Measurements from ENCODE around the gene NDUFB6. TPM values are rescaled to one million over a fixed set of nuclear protein-coding genes. Genes with fewer than 3 reads are reported as not detected.
"Not testable (repeated sequence)": the region's sequence is repeated elsewhere in the genome, so short reads cannot be mapped to it uniquely, and the experiment has no call there.

NDUFB6 gene
- total RNA-seq: 10 to 100 TPM; 59.6 to 75.4 (median 64.3) TPM
- 10 to 100 TPM; 81.3 to 90.8 (median 88.5) TPM for polyA plus RNA-seq
- long read RNA-seq, donor 1, transcript NDUFB6-203 (4 exons, 1,366 nt): major isoform, 61 of 63 reads
- long read RNA-seq, donor 1, partial matches to known transcripts: 1 of 63 reads
- long read RNA-seq, donor 1, other reads (novel, unspliced or antisense): 0 of 63 reads
- long read RNA-seq, donor 2, transcript NDUFB6-201 (3 exons, 666 nt): minor isoform, 5 of 82 reads
- long read RNA-seq, donor 2, transcript NDUFB6-203 (4 exons, 1,366 nt): major isoform, 72 of 82 reads
- long read RNA-seq, donor 2, partial matches to known transcripts: 0 of 82 reads
- long read RNA-seq, donor 2, other reads (novel, unspliced or antisense): 4 of 82 reads

GRCh38 chr9:32572900-32573523 is at the start of gene NDUFB6:
Gene NDUFB6, minus strand, starts transcription at chr9:32573159. Its CDS starts 99 bp downstream, at chr9:32573060.
- peak within 1 kb of the TSS; percentile 92 for H3K27ac ChIP-seq
- WGBS, 3 donors: 0% methylated on average over 36 of the region's 36 CpGs
- peaks cover 19% of the 10 kb centered on the region for H3K4me1 ChIP-seq
- intact Hi-C loops (cut with DNase I): loop anchor here (1.0 kb wide), 1 partner anchor 189 kb away; the partner anchor contains the start of gene ACO1 (in 2 of the 2)
- ATAC-seq (peak; percentile 97 to 99 (median 98)), DNase-seq (peak; percentile 93 to 96)
- no peaks in the 10 kb centered on the region for H3K27me3 ChIP-seq (ENCODE audit: insufficient read depth in 3 of 3, low read length in 2 of 3)
- no peak for TF ChIP-seq CTCF (IDR thresholded peaks at IDR 0.05)
- peaks cover 2 to 12% of the 10 kb centered on the region in 2 donors for H3K36me3 ChIP-seq (ENCODE audit: insufficient read depth in 1 of 2, low read depth in 1 of 2)
- no peaks in the 10 kb centered on the region for H3K9me3 ChIP-seq
- H3K4me3 ChIP-seq: peak within 1 kb of the TSS; percentile 91

GRCh38 chr9:32618261-32618660 is 45.3 kb upstream of the NDUFB6 start:
- 60 to 70% (median 68%) methylated on average over 5 of the region's 5 CpGs for WGBS, 3 donors
- Histone ChIP-seq H3K4me1 (no peaks in the 10 kb centered on the region), H3K27ac (no peak overlapping the region), H3K36me3 (ENCODE audit: insufficient read depth in 1 of 2, low read depth in 1 of 2) (no peaks in the 10 kb centered on the region), H3K27me3 (ENCODE audit: insufficient read depth in 3 of 3, low read length in 2 of 3) (no peaks in the 10 kb centered on the region), H3K9me3 (no peaks in the 10 kb centered on the region), H3K4me3 (no peak overlapping the region)
- TF ChIP-seq CTCF (IDR thresholded peaks at IDR 0.05): no peak
- no peak for ATAC-seq
- intact Hi-C loops (cut with DNase I): no loop called here
- no peak for DNase-seq

GRCh38 chr9:32606811-32607210 is 33.9 kb upstream of the NDUFB6 start:
- no peaks in the 10 kb centered on the region for H3K36me3 ChIP-seq (ENCODE audit: insufficient read depth in 1 of 2, low read depth in 1 of 2)
- no peaks in the 10 kb centered on the region for H3K9me3 ChIP-seq
- H3K27ac ChIP-seq: no peak overlapping the region
- H3K27me3 ChIP-seq (ENCODE audit: insufficient read depth in 3 of 3, low read length in 2 of 3): peaks cover 0 to 3% (median 2%) of the 10 kb centered on the region in 3 donors
- no peak overlapping the region for H3K4me3 ChIP-seq
- H3K4me1 ChIP-seq: no peaks in the 10 kb centered on the region
- ATAC-seq (no peak), DNase-seq (no peak)
- intact Hi-C loops (cut with DNase I): no loop called here
- no peak for TF ChIP-seq CTCF (IDR thresholded peaks at IDR 0.05)
- WGBS, 3 donors: 71 to 84% (median 74%) methylated on average over 2 of the region's 2 CpGs

GRCh38 chr9:32603914-32604852 is 31.2 kb upstream of the NDUFB6 start:
- Histone ChIP-seq H3K27ac (no peak overlapping the region), H3K4me3 (no peak overlapping the region), H3K27me3 (ENCODE audit: insufficient read depth in 3 of 3, low read length in 2 of 3) (peaks cover 0 to 3% (median 2%) of the 10 kb centered on the region in 3 donors), H3K9me3 (no peaks in the 10 kb centered on the region), H3K36me3 (ENCODE audit: insufficient read depth in 1 of 2, low read depth in 1 of 2) (no peaks in the 10 kb centered on the region), H3K4me1 (no peaks in the 10 kb centered on the region)
- WGBS, 3 donors: 65 to 66% (median 66%) methylated on average over 12 of the region's 12 CpGs
- DNase-seq: no peak
- no peak for ATAC-seq
- TF ChIP-seq CTCF (IDR thresholded peaks at IDR 0.05): no peak
- intact Hi-C loops (cut with DNase I): no loop called here

- H3K4me3 ChIP-seq; intact Hi-C loops (cut with DNase I); H3K27me3 ChIP-seq (ENCODE audit: insufficient read depth in 3 of 3, low read length in 2 of 3); DNase-seq; H3K36me3 ChIP-seq (ENCODE audit: insufficient read depth in 1 of 2, low read depth in 1 of 2); H3K27ac ChIP-seq; H3K9me3 ChIP-seq; ATAC-seq; H3K4me1 ChIP-seq: not testable (repeated sequence)
- WGBS, 3 donors: 71 to 77% (median 74%) methylated on average over 3 of the region's 3 CpGs
Measured at GRCh38 chr9:32599021-32599420, 26.1 kb upstream of the NDUFB6 start.

Data from psoas muscle (tissue), 8 donors.